Mesendoderm (in vitro differentiated cells): ENCODE measurements around the gene HTT.
"Not testable (repeated sequence)": the region's sequence is repeated elsewhere in the genome, so short reads cannot be mapped to it uniquely, and the experiment has no call there.

ENCODE experiments used
- DNase-seq: peaks from one replicate; pipeline ENCODE4 v3.0.0; 2013
- H2AK5ac ChIP-seq: 2 replicates; pipeline ENCODE4 v1.6.1; 2013; ENCODE audit warnings: low read length, inconsistent platforms
- H2BK120ac ChIP-seq: 2 replicates; pipeline ENCODE4 v1.6.1; 2013; ENCODE audit warnings: low read depth, mild to moderate bottlenecking, low read length, moderate library complexity, mixed read lengths
- H2BK15ac ChIP-seq: replicated peaks from 2 replicates; pipeline ENCODE4 v1.6.1; 2013; ENCODE audit warnings: low read depth, mild to moderate bottlenecking, moderate library complexity
- H2BK5ac ChIP-seq: 2 replicates; pipeline ENCODE4 v1.6.1; 2013; ENCODE audit warnings: low read length, inconsistent platforms
- H3K18ac ChIP-seq: 2 replicates; pipeline ENCODE4 v1.6.1; 2013; ENCODE audit warnings: mild to moderate bottlenecking, low read length, mixed read lengths
- H3K23ac ChIP-seq: one replicate; pipeline ENCODE4 v1.6.1; 2013; ENCODE audit warnings: low read length
- H3K27ac ChIP-seq: 2 replicates; pipeline ENCODE4 v1.5.1; 2013; ENCODE audit warnings: low read depth, mild to moderate bottlenecking, inconsistent platforms, low read length, moderate library complexity
- H3K27me3 ChIP-seq: 2 replicates; pipeline ENCODE4 v1.6.1; 2013; ENCODE audit warnings: low read length, control low read depth, mild to moderate bottlenecking, inconsistent platforms; ENCODE audit not compliant: insufficient read depth, poor library complexity
- H3K36me3 ChIP-seq: 2 replicates; pipeline ENCODE4 v1.6.1; 2013; ENCODE audit warnings: low read length, inconsistent platforms; ENCODE audit not compliant: control insufficient read depth, insufficient read depth
- H3K4ac ChIP-seq: one replicate; pipeline ENCODE4 v1.6.1; 2013; ENCODE audit warnings: low read depth, mild to moderate bottlenecking, low read length, moderate library complexity
- H3K4me1 ChIP-seq: 2 replicates; pipeline ENCODE4 v1.6.1; 2013; ENCODE audit warnings: low read depth, low read length, inconsistent platforms; ENCODE audit not compliant: control insufficient read depth
- H3K4me2 ChIP-seq: 2 replicates; pipeline ENCODE4 v1.6.1; 2013; ENCODE audit warnings: low read length
- H3K4me3 ChIP-seq: 2 replicates; pipeline ENCODE4 v1.5.1; 2013; ENCODE audit warnings: mild to moderate bottlenecking, low read length
- H3K56ac ChIP-seq: one replicate; pipeline ENCODE4 v1.6.1; 2013; ENCODE audit warnings: low read length
- H3K79me1 ChIP-seq: 2 replicates; pipeline ENCODE4 v1.6.1; 2013; ENCODE audit warnings: low read length, inconsistent platforms
- H3K79me2 ChIP-seq: 2 replicates; pipeline ENCODE4 v1.6.1; 2013; ENCODE audit warnings: mild to moderate bottlenecking, low read length; ENCODE audit not compliant: control insufficient read depth, insufficient read depth
- H3K9ac ChIP-seq: 2 replicates; pipeline ENCODE4 v1.6.1; 2013; ENCODE audit warnings: low read length, inconsistent platforms
- H4K5ac ChIP-seq: one replicate; pipeline ENCODE4 v1.6.1; 2013; ENCODE audit warnings: low read length
- H4K8ac ChIP-seq: one replicate; pipeline ENCODE4 v1.6.1; 2013; ENCODE audit warnings: low read depth, mild to moderate bottlenecking, control low read depth, low read length, moderate library complexity
- WGBS: extraction: QIAGEN DNeasy Blood & Tissue Kit; methylation state at CpG from one replicate; pipeline ENCODE4 v1.1.7; 2013; ENCODE audit warnings: low lambda C conversion rate, missing lambda C conversion rate; ENCODE audit not compliant: insufficient coverage; ENCODE audit errors: extremely low coverage; 5-methylcytosine and 5-hydroxymethylcytosine counted together

HTT gene

GRCh38 chr4:3161044-3161443, 86.6 kb downstream of the HTT start:
- not testable (repeated sequence) for H3K36me3 ChIP-seq, H3K18ac ChIP-seq, H4K8ac ChIP-seq, H3K4me2 ChIP-seq, H3K56ac ChIP-seq, H3K4ac ChIP-seq, H3K27ac ChIP-seq, H3K9ac ChIP-seq, H3K23ac ChIP-seq, H2BK120ac ChIP-seq, DNase-seq, H2BK15ac ChIP-seq, H3K79me2 ChIP-seq, H3K4me1 ChIP-seq, H2BK5ac ChIP-seq, H3K4me3 ChIP-seq, H4K5ac ChIP-seq, H3K27me3 ChIP-seq, H3K79me1 ChIP-seq, H2AK5ac ChIP-seq
- no CpG with 5 or more reads among the region's 4 CpGs for WGBS

GRCh38 chr4:3166434-3166833, 92.0 kb downstream of the HTT start:
- peak overlapping the region; percentile 52 for H3K56ac ChIP-seq
- not testable (repeated sequence) for H2BK5ac ChIP-seq, H3K4me1 ChIP-seq, H3K23ac ChIP-seq, H4K8ac ChIP-seq, H3K79me1 ChIP-seq, H3K27ac ChIP-seq, H3K27me3 ChIP-seq, H2AK5ac ChIP-seq, H3K36me3 ChIP-seq, H3K79me2 ChIP-seq, H2BK15ac ChIP-seq, H3K9ac ChIP-seq, H3K4me2 ChIP-seq, H3K4ac ChIP-seq, H3K4me3 ChIP-seq, H4K5ac ChIP-seq, H2BK120ac ChIP-seq, H3K18ac ChIP-seq
- peak; percentile 57 for DNase-seq
- no CpG with 5 or more reads among the region's 6 CpGs for WGBS

GRCh38 chr4:3168029-3168428, 93.5 kb downstream of the HTT start:
- H2AK5ac ChIP-seq = no peak overlapping the region
- no peaks in the 10 kb centered on the region for H3K27me3 ChIP-seq
- H2BK15ac ChIP-seq = no peak overlapping the region
- no peak overlapping the region for H3K27ac ChIP-seq
- H3K36me3 ChIP-seq = peaks cover 3% of the 10 kb centered on the region
- no CpG with 5 or more reads among the region's 3 CpGs for WGBS
- peaks cover 5% of the 10 kb centered on the region for H3K79me1 ChIP-seq
- H3K4me1 ChIP-seq = peaks cover 1% of the 10 kb centered on the region
- no peak overlapping the region for H3K4ac ChIP-seq
- H2BK5ac ChIP-seq = no peak overlapping the region
- no peaks in the 10 kb centered on the region for H3K79me2 ChIP-seq
- H2BK120ac ChIP-seq = no peak overlapping the region
- no peak overlapping the region for H4K5ac ChIP-seq
- H3K4me3 ChIP-seq = no peak overlapping the region
- no peak overlapping the region for H3K9ac ChIP-seq
- no peak overlapping the region for H3K23ac ChIP-seq
- no peak overlapping the region for H4K8ac ChIP-seq
- no peak overlapping the region for H3K4me2 ChIP-seq
- H3K56ac ChIP-seq = no peak overlapping the region
- peak; percentile 90 for DNase-seq
- H3K18ac ChIP-seq = no peak overlapping the region

- Histone ChIP-seq H3K79me1 (peaks cover 5% of the 10 kb centered on the region), H3K36me3 (peaks cover 9% of the 10 kb centered on the region), H2BK15ac (no peak overlapping the region), H4K5ac (no peak overlapping the region), H3K9ac (no peak overlapping the region), H3K4me1 (peaks cover 1% of the 10 kb centered on the region), H3K18ac (no peak overlapping the region), H3K4ac (no peak overlapping the region), H3K23ac (no peak overlapping the region), H3K79me2 (no peaks in the 10 kb centered on the region), H2BK5ac (no peak overlapping the region), H3K4me2 (no peak overlapping the region), H3K56ac (no peak overlapping the region), H2BK120ac (no peak overlapping the region), H2AK5ac (no peak overlapping the region), H3K27ac (no peak overlapping the region), H4K8ac (no peak overlapping the region), H3K4me3 (no peak overlapping the region), H3K27me3 (no peaks in the 10 kb centered on the region)
- DNase-seq = peak; percentile 79
- no CpG with 5 or more reads among the region's 12 CpGs for WGBS
Observed at GRCh38 chr4:3174371-3175338, 100.2 kb downstream of the HTT start.

GRCh38 chr4:3176367-3177229, 102.1 kb downstream of the HTT start:
- DNase-seq = no peak
- Histone ChIP-seq H2BK5ac (no peak overlapping the region), H3K9ac (no peak overlapping the region), H3K4ac (no peak overlapping the region), H2BK120ac (no peak overlapping the region), H3K4me2 (no peak overlapping the region), H3K79me1 (no peaks in the 10 kb centered on the region), H3K23ac (no peak overlapping the region), H2BK15ac (no peak overlapping the region), H3K79me2 (no peaks in the 10 kb centered on the region), H3K36me3 (peaks cover 9% of the 10 kb centered on the region), H3K4me3 (no peak overlapping the region), H3K56ac (no peak overlapping the region), H2AK5ac (no peak overlapping the region), H4K5ac (no peak overlapping the region), H3K18ac (no peak overlapping the region), H3K27me3 (no peaks in the 10 kb centered on the region), H3K4me1 (no peaks in the 10 kb centered on the region), H3K27ac (no peak overlapping the region), H4K8ac (no peak overlapping the region)
- WGBS = no CpG with 5 or more reads among the region's 11 CpGs
